Stimulated activated CD8-positive, alpha-beta memory T cell treated with anti-CD3 and anti-CD28 coated beads, Interleukin-2, amount 100 ng/mL, for 48 hours (primary cell): ENCODE data around the gene PSMD6.

Experiments
- DNase-seq, 2 donors: peaks; one replicate each; pipeline ENCODE4 v3.0.0-alpha.2; 2020; ENCODE audit warnings: low read depth in 2 of 2

Gene PSMD6

GRCh38 chr3:64008487-64009351 lies 14.6 kb downstream of the PSMD6 start:
- no peak for DNase-seq

GRCh38 chr3:64008017-64008416 lies 15.3 kb downstream of the PSMD6 start:
- no peak for DNase-seq

DNA sequence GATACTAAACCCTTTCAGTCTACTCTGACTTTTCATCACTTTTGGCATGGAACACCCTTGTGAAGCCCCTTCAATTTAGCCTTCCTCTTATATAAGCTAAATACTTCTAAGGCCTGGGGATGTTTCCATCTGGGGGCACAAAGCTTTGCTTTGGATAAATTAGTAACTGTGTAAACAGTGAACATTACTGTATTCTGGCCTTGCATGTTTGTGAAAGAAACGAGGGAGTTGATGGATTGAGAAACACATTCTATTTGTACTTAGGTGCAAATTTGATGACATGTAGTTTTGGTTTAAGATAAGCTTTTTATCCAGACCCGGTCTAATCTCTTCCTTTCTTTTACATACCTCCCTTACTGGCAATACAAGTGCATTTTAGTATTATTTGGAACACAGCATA lies 19.7 kb downstream of the PSMD6 start:
- no peak for DNase-seq

GRCh38 chr3:64002233-64002632 lies 21.1 kb downstream of the PSMD6 start:
- no peak for DNase-seq

GRCh38 chr3:64000453-64001055 lies 22.7 kb downstream of the PSMD6 start:
- DNase-seq = no peak

DNA sequence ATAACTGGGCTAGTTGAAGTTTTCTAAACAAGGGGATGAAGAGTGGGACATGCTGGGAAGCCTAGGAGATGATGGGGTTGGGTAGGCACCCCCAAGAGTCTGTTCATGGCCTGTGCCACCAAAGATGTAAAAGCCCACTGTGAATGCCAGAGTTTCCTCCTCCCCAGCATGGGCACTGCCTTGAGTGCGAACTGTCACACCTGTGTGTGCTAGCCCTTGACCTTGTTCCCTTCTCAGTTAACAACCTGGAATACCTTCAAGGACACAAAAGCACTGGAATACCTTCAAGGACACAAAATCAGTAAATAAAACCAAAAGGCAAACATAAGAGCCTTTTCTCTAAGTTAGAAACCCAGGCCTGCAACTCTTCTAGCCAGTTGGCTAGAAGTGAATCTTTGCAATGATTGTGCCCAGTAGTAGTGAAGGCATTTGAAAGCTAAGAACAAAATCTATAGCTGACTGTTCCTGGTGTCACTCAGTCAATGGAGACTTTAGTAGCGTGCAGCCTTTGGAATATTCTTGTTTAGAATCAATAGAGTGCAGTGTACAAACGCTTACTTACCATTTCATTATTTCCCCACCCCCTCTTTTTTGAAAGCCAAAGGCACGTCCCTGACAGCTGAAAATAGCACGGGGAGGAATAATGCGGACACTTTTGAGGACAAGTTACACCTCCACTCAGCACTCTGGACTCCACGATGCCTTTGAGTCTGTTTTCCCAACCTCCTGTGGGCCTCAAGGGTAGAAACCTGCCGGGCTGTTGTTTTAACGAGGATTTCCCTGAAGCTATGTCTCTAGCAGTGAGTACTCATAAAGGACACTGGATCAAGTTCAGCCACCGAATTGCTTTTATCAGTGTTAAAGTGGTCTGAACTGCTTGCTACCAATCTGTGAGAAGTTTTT lies 24.2 kb downstream of the PSMD6 start:
- DNase-seq = no peak

- DNase-seq = no peak
These were observed 28.2 kb downstream of the PSMD6 start for GRCh38 chr3:63995086-63995485.

DNA sequence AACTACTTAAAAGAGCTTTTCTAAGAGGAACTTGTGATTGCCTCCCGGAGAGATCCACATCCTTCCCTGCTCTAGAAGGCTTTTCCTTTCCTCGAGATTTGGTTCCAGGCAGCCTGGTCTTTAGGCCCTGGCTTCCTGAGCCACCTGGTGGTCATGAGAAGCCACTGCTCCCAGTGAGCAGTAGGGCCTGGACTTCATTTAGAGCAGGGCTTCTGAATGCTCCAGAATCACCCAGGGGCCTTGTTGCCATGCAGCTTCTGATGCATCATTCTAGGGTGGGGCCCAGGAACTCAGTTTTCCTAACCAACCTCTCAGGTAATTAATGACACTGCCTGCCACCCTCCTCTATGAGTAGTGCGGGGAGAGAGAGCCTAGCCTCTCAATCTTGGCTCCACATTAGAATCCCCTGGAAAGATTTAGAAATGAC lies 29.6 kb downstream of the PSMD6 start:
- peak; percentile 5 to 11 for DNase-seq

- no peak for DNase-seq
These were observed 30.6 kb downstream of the PSMD6 start for GRCh38 chr3:63992516-63993209.

- DNase-seq = no peak
These were observed 31.6 kb downstream of the PSMD6 start for GRCh38 chr3:63991666-63992065.

DNA sequence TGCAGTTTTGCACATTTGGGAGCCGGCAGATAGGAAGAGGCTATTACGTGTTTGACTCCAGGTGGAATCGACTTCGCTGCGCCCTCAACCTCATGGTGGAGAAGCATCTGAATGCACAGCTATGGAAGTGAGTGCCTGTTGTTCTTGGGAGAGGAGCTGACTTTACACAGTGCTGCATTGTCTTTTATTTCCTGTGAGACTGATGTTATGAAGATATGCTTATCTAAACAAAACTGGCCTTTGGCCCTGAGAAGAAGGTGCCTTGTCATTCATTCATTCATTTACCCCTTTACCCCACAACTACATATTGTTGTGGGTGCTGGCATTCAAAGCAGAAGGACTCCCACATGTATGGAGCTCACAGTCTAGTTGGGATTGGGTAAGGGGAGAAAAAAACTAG lies 32.6 kb downstream of the PSMD6 start:
- DNase-seq = no peak

DNA sequence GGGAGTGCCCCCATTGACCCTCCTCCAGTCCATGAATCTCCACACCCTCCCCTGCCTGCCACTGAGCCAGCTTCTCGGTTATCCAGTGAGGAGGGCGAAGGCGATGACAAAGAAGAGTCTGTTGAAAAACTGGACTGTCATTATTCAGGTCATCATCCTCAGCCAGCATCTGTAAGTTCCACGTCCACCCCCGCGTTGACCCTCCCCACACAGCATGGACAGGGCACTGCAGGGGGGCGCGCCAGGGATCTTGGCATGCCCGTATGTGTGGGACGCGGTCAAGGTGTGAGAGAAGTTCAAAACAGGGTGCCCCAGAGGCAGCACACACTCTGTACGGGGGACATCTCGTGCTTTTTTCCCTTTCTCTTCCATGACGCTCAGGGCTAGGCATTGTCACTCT lies 33.1 kb downstream of the PSMD6 start:
- DNase-seq = no peak

- DNase-seq = no peak
These were observed 34.4 kb downstream of the PSMD6 start for GRCh38 chr3:63988943-63989342.

GRCh38 chr3:63986831-63987230 lies 36.5 kb downstream of the PSMD6 start:
- no peak for DNase-seq

- DNase-seq = no peak
These were observed 37.1 kb downstream of the PSMD6 start for GRCh38 chr3:63986146-63986545.

- DNase-seq = no peak
These were observed 38.9 kb downstream of the PSMD6 start for GRCh38 chr3:63984391-63984790.

GRCh38 chr3:63981980-63982379 lies 41.3 kb downstream of the PSMD6 start:
- DNase-seq = no peak

- DNase-seq = no peak
These were observed 42.3 kb downstream of the PSMD6 start for GRCh38 chr3:63980830-63981498.

GRCh38 chr3:63980019-63980418 lies 43.3 kb downstream of the PSMD6 start:
- no peak for DNase-seq

GRCh38 chr3:63979093-63979885 lies 44.0 kb downstream of the PSMD6 start:
- DNase-seq = no peak
